ENCODE measurements around the gene KCP.

Gene KCP

GRCh38 chr7:128939075-128939860, 28.8 kb upstream of the KCP start:
- no peak for DNase-seq (ENCODE audit: low read depth in 2 of 2)

- no peak for DNase-seq (ENCODE audit: low read depth in 2 of 2)
Measured at GRCh38 chr7:128938544-128939074, 28.1 kb upstream of the KCP start.

- DNase-seq (ENCODE audit: low read depth in 2 of 2) = no peak
Measured at GRCh38 chr7:128937647-128938543, 27.4 kb upstream of the KCP start, which contains the start of gene IRF5. Gene IRF5, plus strand, starts transcription at chr7:128937927. Its CDS starts 4,155 bp downstream, at chr7:128942082.

DNA sequence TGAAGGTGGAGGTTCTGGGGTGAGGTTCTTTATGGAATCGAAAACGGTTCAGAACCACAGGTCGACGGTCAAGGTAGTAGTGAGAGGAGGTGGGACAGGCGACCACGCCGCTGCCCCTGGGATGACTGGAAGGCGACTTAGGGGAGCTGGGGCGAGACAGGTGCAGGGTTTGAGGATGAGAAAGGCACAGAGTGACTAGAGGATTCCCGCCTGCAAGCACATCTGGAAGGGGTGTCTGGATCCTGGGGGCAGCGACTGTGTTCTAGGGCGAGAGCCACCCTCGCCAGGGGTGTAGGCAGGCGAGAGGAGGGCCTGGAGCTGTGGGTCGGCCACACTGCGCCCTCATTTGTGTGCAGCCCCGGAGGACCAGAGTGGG, 26.8 kb upstream of the KCP start:
- DNase-seq (ENCODE audit: low read depth in 2 of 2) = no peak

- no peak for DNase-seq (ENCODE audit: low read depth in 2 of 2)
Measured at GRCh38 chr7:128936798-128937197, 26.3 kb upstream of the KCP start.

GRCh38 chr7:128935342-128935730, 24.8 kb upstream of the KCP start:
- no peak for DNase-seq (ENCODE audit: low read depth in 2 of 2)

- DNase-seq (ENCODE audit: low read depth in 2 of 2) = no peak
Measured at GRCh38 chr7:128934361-128935341, 24.1 kb upstream of the KCP start.

GRCh38 chr7:128933180-128933891, 22.8 kb upstream of the KCP start:
- no peak for DNase-seq (ENCODE audit: low read depth in 2 of 2)

GRCh38 chr7:128932862-128933179, 22.3 kb upstream of the KCP start:
- no peak for DNase-seq (ENCODE audit: low read depth in 2 of 2)

GRCh38 chr7:128931965-128932861, 21.7 kb upstream of the KCP start:
- no peak for DNase-seq (ENCODE audit: low read depth in 2 of 2)

GRCh38 chr7:128931190-128931798, 20.8 kb upstream of the KCP start:
- no peak for DNase-seq (ENCODE audit: low read depth in 2 of 2)

DNA sequence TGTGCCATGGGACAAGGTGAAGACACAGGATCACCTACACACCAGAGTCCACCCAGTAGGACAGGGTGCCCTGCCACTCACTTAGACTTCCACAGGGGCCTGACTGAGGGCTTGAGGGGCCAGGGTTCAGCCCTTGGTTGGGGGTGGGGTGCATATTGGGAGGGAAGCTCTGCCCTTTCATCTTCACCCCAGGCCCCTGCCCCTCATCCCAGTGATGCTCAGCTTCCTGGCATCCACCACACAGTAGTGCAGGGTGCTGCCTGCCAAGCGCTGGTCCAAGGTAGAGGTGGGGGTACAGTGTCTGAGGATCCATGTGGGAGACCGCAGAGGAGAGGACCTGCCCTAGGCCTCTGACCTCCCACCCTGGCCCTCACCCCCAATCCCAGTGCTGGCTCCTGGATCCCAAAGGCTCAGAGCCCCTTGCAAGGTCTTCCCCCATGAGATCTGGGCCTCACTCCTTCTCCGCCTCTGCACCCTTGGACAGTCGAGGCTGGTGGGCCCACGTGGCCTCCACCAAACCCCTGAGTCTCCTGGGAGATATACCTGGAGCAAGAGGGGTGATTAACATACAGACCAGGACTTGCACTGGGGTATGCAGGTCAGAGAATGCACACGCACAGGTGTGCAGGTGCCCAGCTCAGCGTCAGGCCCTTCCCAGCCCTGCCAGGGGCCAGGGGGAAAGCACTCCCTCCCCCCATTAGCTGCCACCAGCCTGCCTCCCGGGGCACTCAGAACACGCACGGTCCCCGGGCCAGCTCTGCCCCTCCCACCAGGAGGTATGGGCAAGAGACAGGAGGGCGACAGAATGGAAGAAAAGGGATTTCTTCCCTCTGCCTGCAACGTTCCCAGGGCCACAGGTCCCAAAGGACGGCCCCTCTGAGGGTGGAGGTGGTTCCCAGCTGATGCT, 18.6 kb upstream of the KCP start:
- no peak for DNase-seq (ENCODE audit: low read depth in 2 of 2)

- DNase-seq (ENCODE audit: low read depth in 2 of 2) = no peak
Measured at GRCh38 chr7:128928159-128928813, 17.8 kb upstream of the KCP start.

GRCh38 chr7:128924707-128925588, 14.4 kb upstream of the KCP start:
- DNase-seq (ENCODE audit: low read depth in 2 of 2) = no peak

- no peak for DNase-seq (ENCODE audit: low read depth in 2 of 2)
Measured at GRCh38 chr7:128923411-128923800, 12.9 kb upstream of the KCP start.

- no peak for DNase-seq (ENCODE audit: low read depth in 2 of 2)
Measured at GRCh38 chr7:128922496-128923410, 12.2 kb upstream of the KCP start.
